CD4-positive, alpha-beta T cell treated with Interleukin-15 for 1 hour (primary cell): ENCODE results near the gene KLHL29.
A peak's percentile ranks its signal among the peaks of the same experiment; 100 is the strongest.

Source experiments
- DNase-seq: peaks from one replicate; pipeline ENCODE4 v3.0.0-alpha.2; 2020

KLHL29 gene

GRCh38 chr2:23689891-23690290 lies 304.9 kb downstream of the KLHL29 start:
- DNase-seq: no peak

- DNase-seq: no peak
These were observed 305.6 kb downstream of the KLHL29 start for GRCh38 chr2:23690421-23691105.

GRCh38 chr2:23691106-23691470 lies 306.1 kb downstream of the KLHL29 start:
- no peak for DNase-seq

GRCh38 chr2:23691565-23691964 lies 306.6 kb downstream of the KLHL29 start:
- no peak for DNase-seq

GRCh38 chr2:23692263-23692662 lies 307.3 kb downstream of the KLHL29 start:
- no peak for DNase-seq

GRCh38 chr2:23692851-23693605 lies 308.0 kb downstream of the KLHL29 start:
- no peak for DNase-seq

- DNase-seq: no peak
These were observed 308.6 kb downstream of the KLHL29 start for GRCh38 chr2:23693606-23693951.

- DNase-seq: no peak
These were observed 309.4 kb downstream of the KLHL29 start for GRCh38 chr2:23694058-23695045.

- DNase-seq: no peak
These were observed 310.4 kb downstream of the KLHL29 start for GRCh38 chr2:23695214-23695889.

GRCh38 chr2:23695890-23696751 lies 311.1 kb downstream of the KLHL29 start:
- DNase-seq: no peak

GRCh38 chr2:23696752-23697045 lies 311.7 kb downstream of the KLHL29 start:
- DNase-seq: no peak

- no peak for DNase-seq
These were observed 312.5 kb downstream of the KLHL29 start for GRCh38 chr2:23697256-23698075.

GRCh38 chr2:23698116-23698693 lies 313.2 kb downstream of the KLHL29 start:
- DNase-seq: no peak

GRCh38 chr2:23698721-23699579 lies 314.0 kb downstream of the KLHL29 start:
- no peak for DNase-seq

- no peak for DNase-seq
These were observed 314.6 kb downstream of the KLHL29 start for GRCh38 chr2:23699580-23699925.

- DNase-seq: no peak
These were observed 315.6 kb downstream of the KLHL29 start for GRCh38 chr2:23700627-23701026.

GRCh38 chr2:23703037-23703582 lies 318.1 kb downstream of the KLHL29 start:
- no peak for DNase-seq

- peak; percentile 2 for DNase-seq
These were observed 318.8 kb downstream of the KLHL29 start for GRCh38 chr2:23703583-23704385.
